Naive B cell (primary cell): ENCODE measurements around the gene SYNCRIP. TPM values are rescaled to one million over a fixed set of nuclear protein-coding genes. Genes with fewer than 3 reads are reported as not detected.

Experiments used
- ATAC-seq, 2 donors: fragments of 150-1000 bp; cut with Tn5 transposase; 2 replicates each; pipeline ENCODE4 v1.10.0; 2021; ENCODE audit warnings: low read depth in 2 of 2, mild to moderate bottlenecking in 2 of 2, moderate library complexity in 2 of 2
- DNase-seq: peaks from one replicate; pipeline ENCODE4 v3.0.0; 2022
- H3K27ac Mint-ChIP-seq, 6 donors: one replicate each; pipeline ENCODE4 v1.8.0; 2020 to 2022; ENCODE audit warnings: mild to moderate bottlenecking in 6 of 6, mixed read lengths in 6 of 6, moderate library complexity in 5 of 6, inconsistent platforms in 2 of 6
- H3K27me3 Mint-ChIP-seq, 3 donors: one replicate each; pipeline ENCODE4 v1.8.0; 2021 to 2022; ENCODE audit warnings: mixed read lengths in 3 of 3, mild to moderate bottlenecking in 1 of 3
- H3K36me3 Mint-ChIP-seq, 2 donors: one replicate each; pipeline ENCODE4 v1.8.0; 2020 to 2022; ENCODE audit warnings: mixed read lengths in 2 of 2, inconsistent platforms in 1 of 2, mild to moderate bottlenecking in 1 of 2
- H3K4me1 Mint-ChIP-seq, 3 donors: one replicate each; pipeline ENCODE4 v1.8.0; 2020 to 2022; ENCODE audit warnings: mixed read lengths in 3 of 3, inconsistent platforms in 1 of 3, mild to moderate bottlenecking in 1 of 3, moderate library complexity in 1 of 3
- H3K4me3 Mint-ChIP-seq, 8 donors: one replicate each; pipeline ENCODE4 v1.8.0; 2020 to 2022; ENCODE audit warnings: mild to moderate bottlenecking in 8 of 8, mixed read lengths in 8 of 8, moderate library complexity in 8 of 8, inconsistent platforms in 2 of 8
- H3K9me3 Mint-ChIP-seq, 7 donors: one replicate each; pipeline ENCODE4 v1.8.0; 2020 to 2022; ENCODE audit warnings: mixed read lengths in 7 of 7, mild to moderate bottlenecking in 5 of 7, inconsistent platforms in 2 of 7, moderate library complexity in 1 of 7
- polyA plus RNA-seq, 6 donors: library from polyadenylated mRNA; unstranded; fragments of 300-500 nt; fragmentation: Illumina TruSeq; gene quantifications; one replicate each; pipeline ENCODE4 v1.2.3, GENCODE V29; 2021; ENCODE audit warnings: low read depth in 6 of 6

The SYNCRIP gene
- polyA plus RNA-seq, 6 donors from 2014 or later: 12.0 to 64.0 (median 54.9) TPM

GRCh38 chr6:85676086-85676729 is 33.5 kb upstream of the SYNCRIP start:
- peaks cover 0 to 4% (median 0%) of the 10 kb centered on the region in 7 donors for H3K9me3 Mint-ChIP-seq
- DNase-seq (no peak), ATAC-seq (no peak)
- peak overlapping the region in 5 of 6 donors; percentile 26 to 99 (median 82) for H3K27ac Mint-ChIP-seq
- H3K4me3 Mint-ChIP-seq: peak overlapping the region; percentile 94 to 100 (median 98)
- H3K27me3 Mint-ChIP-seq: no peaks in the 10 kb centered on the region
- H3K4me1 Mint-ChIP-seq: peaks cover 39 to 57% (median 55%) of the 10 kb centered on the region in 3 donors
- peaks cover 7 to 17% of the 10 kb centered on the region in 2 donors for H3K36me3 Mint-ChIP-seq

- H3K9me3 Mint-ChIP-seq: peaks cover 0 to 4% (median 0%) of the 10 kb centered on the region in 7 donors
- H3K36me3 Mint-ChIP-seq: peaks cover 7 to 17% of the 10 kb centered on the region in 2 donors
- peaks cover 46 to 66% (median 62%) of the 10 kb centered on the region in 3 donors for H3K4me1 Mint-ChIP-seq
- no peak for ATAC-seq
- H3K27ac Mint-ChIP-seq: peak overlapping the region in 3 of 6 donors; percentile 59 to 99 (median 72)
- H3K27me3 Mint-ChIP-seq: no peaks in the 10 kb centered on the region
- peak overlapping the region in 7 of 8 donors; percentile 13 to 100 (median 98) for H3K4me3 Mint-ChIP-seq
- no peak for DNase-seq
These were observed 32.5 kb upstream of the SYNCRIP start for GRCh38 chr6:85675030-85675819.

DNA sequence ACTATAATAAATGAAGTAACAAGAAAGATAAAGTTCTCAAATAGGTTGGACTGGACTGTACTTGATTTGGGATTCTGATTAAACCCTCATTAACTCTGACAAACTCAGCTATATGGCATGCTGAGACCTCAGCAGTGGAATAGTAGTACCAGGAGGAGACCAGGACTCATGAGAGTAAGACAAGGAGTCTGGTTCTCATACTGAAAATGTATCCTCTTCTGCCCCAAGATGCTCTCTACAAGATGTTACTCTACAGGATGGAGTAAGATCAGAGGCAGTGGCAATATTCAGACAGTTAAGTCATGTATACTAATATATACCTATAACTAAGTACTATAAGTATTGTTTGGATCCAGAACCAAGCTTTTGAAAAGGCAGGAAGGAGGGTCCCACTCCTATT is 31.9 kb upstream of the SYNCRIP start:
- ATAC-seq (no peak), DNase-seq (no peak)
- Mint-ChIP-seq H3K27me3 (no peaks in the 10 kb centered on the region), H3K9me3 (peaks cover 0 to 4% (median 0%) of the 10 kb centered on the region in 7 donors), H3K36me3 (peaks cover 7 to 17% of the 10 kb centered on the region in 2 donors), H3K27ac (peak overlapping the region in 1 of 6 donors; percentile 24), H3K4me1 (peaks cover 52 to 69% (median 68%) of the 10 kb centered on the region in 3 donors), H3K4me3 (peak overlapping the region in 2 of 8 donors; percentile 3 to 98)

GRCh38 chr6:85673198-85674139 is 30.8 kb upstream of the SYNCRIP start:
- H3K36me3 Mint-ChIP-seq: peaks cover 6 to 17% of the 10 kb centered on the region in 2 donors
- no peak overlapping the region for H3K4me3 Mint-ChIP-seq
- H3K27me3 Mint-ChIP-seq: no peaks in the 10 kb centered on the region
- peaks cover 0 to 3% (median 0%) of the 10 kb centered on the region in 7 donors for H3K9me3 Mint-ChIP-seq
- peak overlapping the region in 4 of 6 donors; percentile 42 to 53 (median 48) for H3K27ac Mint-ChIP-seq
- peaks cover 50 to 68% (median 67%) of the 10 kb centered on the region in 3 donors for H3K4me1 Mint-ChIP-seq
- DNase-seq: no peak
- ATAC-seq: no peak

GRCh38 chr6:85672623-85673022 is 29.9 kb upstream of the SYNCRIP start:
- Mint-ChIP-seq H3K4me1 (peaks cover 44 to 63% (median 59%) of the 10 kb centered on the region in 3 donors), H3K4me3 (no peak overlapping the region), H3K27me3 (no peaks in the 10 kb centered on the region), H3K9me3 (no peaks in the 10 kb centered on the region), H3K36me3 (peaks cover 0 to 17% of the 10 kb centered on the region in 2 donors), H3K27ac (peak overlapping the region in 3 of 6 donors; percentile 53 to 84 (median 58))
- DNase-seq (no peak), ATAC-seq (no peak)

GRCh38 chr6:85672050-85672449 is 29.4 kb upstream of the SYNCRIP start:
- no peak for ATAC-seq
- Mint-ChIP-seq H3K4me3 (no peak overlapping the region), H3K4me1 (peaks cover 38 to 62% (median 55%) of the 10 kb centered on the region in 3 donors), H3K27me3 (no peaks in the 10 kb centered on the region), H3K36me3 (peaks cover 0 to 17% of the 10 kb centered on the region in 2 donors), H3K27ac (peak overlapping the region in 1 of 6 donors; percentile 17), H3K9me3 (no peaks in the 10 kb centered on the region)
- DNase-seq: no peak

- Mint-ChIP-seq H3K27me3 (no peaks in the 10 kb centered on the region), H3K9me3 (no peaks in the 10 kb centered on the region), H3K27ac (peak overlapping the region in 2 of 6 donors; percentile 29 to 72), H3K4me1 (peaks cover 25 to 47% (median 40%) of the 10 kb centered on the region in 3 donors), H3K4me3 (peak overlapping the region in 1 of 8 donors; percentile 64), H3K36me3 (peaks cover 0 to 6% of the 10 kb centered on the region in 2 donors)
- no peak for ATAC-seq
- DNase-seq: no peak
These were observed 27.9 kb upstream of the SYNCRIP start for GRCh38 chr6:85670573-85670972.

GRCh38 chr6:85669735-85670194 is 27.1 kb upstream of the SYNCRIP start:
- peak overlapping the region in 5 of 6 donors; percentile 29 to 94 (median 83) for H3K27ac Mint-ChIP-seq
- no peaks in the 10 kb centered on the region for H3K27me3 Mint-ChIP-seq
- H3K36me3 Mint-ChIP-seq: peaks cover 0 to 6% of the 10 kb centered on the region in 2 donors
- peak; percentile 72 for ATAC-seq
- peak overlapping the region in 4 of 8 donors; percentile 4 to 59 (median 36) for H3K4me3 Mint-ChIP-seq
- peaks cover 25 to 39% (median 34%) of the 10 kb centered on the region in 3 donors for H3K4me1 Mint-ChIP-seq
- no peak for DNase-seq
- H3K9me3 Mint-ChIP-seq: no peaks in the 10 kb centered on the region

- peak overlapping the region in 1 of 6 donors; percentile 38 for H3K27ac Mint-ChIP-seq
- DNase-seq: no peak
- peaks cover 0 to 6% of the 10 kb centered on the region in 2 donors for H3K36me3 Mint-ChIP-seq
- H3K27me3 Mint-ChIP-seq: no peaks in the 10 kb centered on the region
- peaks cover 0 to 1% (median 0%) of the 10 kb centered on the region in 7 donors for H3K9me3 Mint-ChIP-seq
- H3K4me1 Mint-ChIP-seq: no peaks in the 10 kb centered on the region
- ATAC-seq: no peak
- no peak overlapping the region for H3K4me3 Mint-ChIP-seq
These were observed 19.6 kb upstream of the SYNCRIP start for GRCh38 chr6:85662251-85662650.

DNA sequence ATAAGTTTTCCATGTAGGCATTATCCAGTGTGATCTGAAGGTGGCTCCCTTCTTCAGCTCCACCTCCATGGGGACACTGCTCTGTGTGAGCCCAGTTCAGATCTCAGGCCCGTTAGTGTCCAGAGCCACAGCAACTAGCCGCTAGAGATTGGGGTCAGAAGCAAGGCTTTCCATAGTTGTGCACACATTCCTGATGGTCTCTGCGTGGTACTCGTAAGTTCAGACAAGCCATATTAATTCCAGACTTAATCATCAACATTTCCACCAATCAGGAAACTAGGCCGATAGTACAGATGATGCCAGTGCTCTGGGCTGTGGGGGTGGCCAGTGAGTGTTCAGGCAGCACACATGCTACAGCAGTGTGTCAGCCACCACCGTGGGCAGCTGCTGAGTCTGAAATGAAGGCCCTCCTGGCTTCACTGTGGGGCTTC is 17.5 kb upstream of the SYNCRIP start:
- Mint-ChIP-seq H3K9me3 (peaks cover 0 to 1% (median 0%) of the 10 kb centered on the region in 7 donors), H3K27me3 (no peaks in the 10 kb centered on the region), H3K36me3 (peaks cover 0 to 6% of the 10 kb centered on the region in 2 donors), H3K4me3 (no peak overlapping the region), H3K27ac (no peak overlapping the region), H3K4me1 (no peaks in the 10 kb centered on the region)
- ATAC-seq: no peak
- no peak for DNase-seq

DNA sequence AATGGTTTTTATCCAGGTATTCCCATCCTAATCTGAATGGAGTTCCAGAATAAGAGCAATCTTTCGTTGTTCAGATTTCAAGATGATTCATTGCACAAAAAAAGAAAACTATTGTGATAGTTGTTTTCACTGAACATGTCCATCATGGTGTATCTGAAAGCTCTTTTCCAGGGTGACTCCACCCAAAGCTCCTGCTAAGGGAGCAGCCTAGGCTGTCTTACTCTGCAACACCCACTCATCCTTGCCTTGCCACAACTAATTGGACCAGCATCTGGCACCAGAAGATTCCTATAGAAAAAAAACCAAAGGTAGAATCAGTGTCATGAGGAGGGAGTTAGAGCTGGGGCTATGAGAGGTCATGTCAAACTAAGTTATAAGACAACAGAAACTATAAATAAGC is 7.9 kb upstream of the SYNCRIP start:
- Mint-ChIP-seq H3K27ac (no peak overlapping the region), H3K27me3 (no peaks in the 10 kb centered on the region), H3K9me3 (no peaks in the 10 kb centered on the region), H3K4me1 (peaks cover 0 to under 1% (median 0%) of the 10 kb centered on the region in 3 donors), H3K4me3 (no peak overlapping the region), H3K36me3 (no peaks in the 10 kb centered on the region)
- no peak for ATAC-seq
- no peak for DNase-seq

DNA sequence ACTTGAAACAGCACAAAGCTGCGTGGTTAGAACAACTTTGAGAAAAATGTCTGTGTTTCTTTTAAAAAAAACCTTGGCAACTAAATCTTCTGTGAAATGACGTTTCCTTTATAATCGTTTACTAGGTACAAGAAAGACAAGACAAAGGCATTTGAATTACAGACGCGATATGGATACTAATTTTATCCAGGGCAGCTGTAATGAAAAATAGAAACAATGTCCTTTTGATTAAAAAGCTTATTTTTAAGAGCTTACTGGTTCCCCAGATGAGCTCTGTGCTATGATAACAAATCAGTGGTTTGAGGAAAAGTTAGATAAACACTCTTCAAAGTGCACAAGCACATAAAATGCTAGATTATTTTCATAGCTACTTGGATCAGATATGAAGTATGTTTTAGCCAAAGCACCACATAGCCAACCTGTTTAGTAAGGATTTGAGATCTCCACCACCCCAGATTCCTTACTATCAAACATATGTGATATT is 1.6 kb upstream of the SYNCRIP start:
- Mint-ChIP-seq H3K9me3 (no peaks in the 10 kb centered on the region), H3K4me3 (peak overlapping the region; percentile 78 to 95 (median 90)), H3K27me3 (no peaks in the 10 kb centered on the region), H3K4me1 (peaks cover 26 to 31% (median 26%) of the 10 kb centered on the region in 3 donors), H3K36me3 (peaks cover 10 to 20% of the 10 kb centered on the region in 2 donors), H3K27ac (peak overlapping the region; percentile 87 to 98 (median 92))
- DNase-seq (no peak), ATAC-seq (no peak)
